GM18498 (cell line): ENCODE results near the gene TIMD4.
A peak's percentile ranks its signal among the peaks of the same experiment; 100 is the strongest.
"Not testable (repeated sequence)": the region's sequence is repeated elsewhere in the genome, so short reads cannot be mapped to it uniquely, and the experiment has no call there.

Experiments
- ATAC-seq: cut with Tn5 transposase; IDR thresholded peaks from one replicate; pipeline ENCODE4 v1.9.1; 2021; ENCODE audit warnings: mild to moderate bottlenecking, moderate library complexity; ENCODE audit not compliant: unreplicated experiment

TIMD4 gene

DNA sequence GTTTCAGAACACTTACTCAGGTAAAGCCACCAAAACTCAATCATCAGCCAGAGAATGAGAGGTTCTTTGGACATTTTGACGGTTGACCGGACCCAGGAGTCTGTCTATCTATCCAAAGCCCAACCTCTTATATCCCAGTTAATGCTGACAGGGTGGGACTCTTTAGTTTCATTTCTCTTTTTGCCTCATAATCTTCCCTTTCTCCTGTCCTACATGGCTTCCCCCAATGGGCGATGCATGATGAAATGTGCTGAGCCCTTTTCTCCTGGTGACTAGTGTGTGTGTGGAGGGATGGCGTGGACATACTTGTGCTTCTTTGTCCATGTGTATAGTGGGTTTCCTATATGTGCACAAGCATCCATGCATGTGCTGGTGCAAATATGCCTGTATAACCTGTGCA is at the start of gene TIMD4:
TSS of gene TIMD4 (minus strand) at position 102 of the 400 bp plus-strand sequence. CDS start at position 74, 28 bp downstream.
- no peak for ATAC-seq

- ATAC-seq: no peak
These were observed 43.2 kb upstream of the TIMD4 start for GRCh38 chr5:157006262-157006661.

DNA sequence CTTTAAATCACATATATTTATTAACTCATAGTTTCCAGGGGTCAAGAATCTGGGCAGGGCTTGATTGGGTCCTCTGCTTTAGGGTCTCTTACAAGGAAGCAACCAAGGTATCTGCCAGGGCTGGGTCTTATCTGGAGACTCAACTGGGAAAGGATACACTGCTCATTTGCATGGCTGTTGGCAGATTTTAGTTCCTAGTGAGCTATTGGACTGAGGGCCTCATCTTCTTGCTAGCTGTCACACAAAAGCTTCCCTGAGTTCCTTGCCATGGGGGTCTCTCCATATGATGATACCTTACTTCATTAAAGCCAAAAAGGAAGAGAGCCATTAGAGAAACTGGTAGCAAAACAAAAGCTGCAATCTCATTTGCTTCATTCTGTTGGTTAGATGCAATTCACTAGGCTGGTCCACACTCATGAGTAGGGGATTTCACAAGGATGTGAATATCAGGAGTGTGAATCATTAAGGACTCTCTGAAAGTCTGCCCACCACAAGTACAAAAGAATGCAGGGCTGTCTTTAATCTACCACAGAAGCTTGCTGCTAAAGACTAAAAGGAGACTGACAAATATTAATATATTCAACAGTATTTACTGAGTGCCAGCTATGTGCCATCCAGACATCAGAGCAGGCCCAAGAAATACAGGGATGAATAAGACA is 42.0 kb upstream of the TIMD4 start:
- no peak for ATAC-seq

DNA sequence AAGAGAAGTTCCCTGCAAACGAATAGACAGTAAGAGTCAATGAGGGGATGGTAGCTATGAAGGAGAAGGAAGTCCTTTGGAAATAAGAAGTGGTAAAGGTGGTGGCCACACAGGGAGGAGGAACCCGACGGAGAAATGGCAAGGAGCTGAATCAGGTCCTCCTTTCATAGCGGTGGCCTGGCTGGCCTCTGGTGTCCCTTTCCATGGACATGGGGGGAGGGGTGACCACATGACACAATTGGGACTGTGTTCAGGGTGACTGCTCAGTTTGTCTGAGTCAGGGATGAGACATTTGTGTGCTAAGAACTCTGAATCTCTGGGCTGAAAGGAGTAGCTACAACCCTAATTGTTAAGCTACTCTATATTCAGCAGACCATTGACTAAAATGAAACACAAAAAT is 28.7 kb upstream of the TIMD4 start:
- no peak for ATAC-seq

GRCh38 chr5:156984064-156984463 is 21.0 kb upstream of the TIMD4 start:
- no peak for ATAC-seq

GRCh38 chr5:156981481-156981880 is 18.5 kb upstream of the TIMD4 start:
- no peak for ATAC-seq

DNA sequence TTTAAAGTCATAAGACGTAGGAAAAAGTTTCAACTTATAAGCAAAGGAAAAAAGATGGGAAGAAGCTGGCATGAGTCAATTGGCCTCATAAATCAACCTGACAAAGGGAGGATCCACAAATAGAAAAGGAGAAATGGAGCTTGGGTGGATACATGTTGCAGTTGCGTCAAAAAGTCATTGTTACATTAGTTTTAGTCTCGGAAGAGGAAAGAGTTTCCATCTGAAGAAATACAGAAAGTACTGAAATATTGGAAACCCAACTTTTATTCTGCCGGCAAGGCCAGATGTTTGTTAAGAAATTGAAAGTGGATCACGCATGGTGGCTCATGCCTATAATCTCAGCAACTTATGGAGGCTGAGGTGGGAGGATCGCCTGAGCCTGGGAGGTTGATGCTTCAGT is 11.3 kb upstream of the TIMD4 start:
- no peak for ATAC-seq

DNA sequence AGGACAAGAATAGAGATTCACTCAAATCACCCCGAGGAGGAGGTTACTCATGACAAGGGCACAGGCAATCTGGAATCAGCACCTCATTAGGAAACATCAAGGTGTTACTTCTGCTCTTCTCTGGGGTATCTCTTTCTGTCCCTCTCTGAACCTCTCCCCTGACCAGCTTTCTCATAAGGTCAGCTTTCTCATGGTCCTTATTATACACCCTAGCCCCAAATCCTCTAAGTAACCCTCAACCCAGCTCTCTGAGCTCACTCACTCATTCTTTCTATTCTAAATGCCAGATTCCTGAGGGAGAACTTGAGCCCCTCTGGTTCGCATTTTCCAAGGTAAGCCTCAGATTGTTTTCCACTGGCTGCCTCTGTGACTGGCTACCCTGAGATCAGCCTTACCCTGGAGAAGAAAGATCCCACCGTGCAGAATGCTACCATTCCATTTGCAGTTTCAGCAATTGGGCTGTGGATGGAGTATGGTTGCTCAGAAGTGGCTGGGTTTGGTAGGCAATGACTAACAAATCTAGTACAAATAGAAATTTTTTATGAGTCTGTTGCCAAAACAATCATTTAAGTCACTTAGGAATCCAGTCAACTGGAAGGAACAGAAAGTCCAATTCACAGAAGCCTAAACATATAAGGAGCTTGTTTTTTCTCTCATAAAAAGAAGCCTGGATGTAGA is 9.0 kb upstream of the TIMD4 start:
- ATAC-seq: no peak

GRCh38 chr5:156971415-156971814 is 8.4 kb upstream of the TIMD4 start:
- ATAC-seq: no peak

DNA sequence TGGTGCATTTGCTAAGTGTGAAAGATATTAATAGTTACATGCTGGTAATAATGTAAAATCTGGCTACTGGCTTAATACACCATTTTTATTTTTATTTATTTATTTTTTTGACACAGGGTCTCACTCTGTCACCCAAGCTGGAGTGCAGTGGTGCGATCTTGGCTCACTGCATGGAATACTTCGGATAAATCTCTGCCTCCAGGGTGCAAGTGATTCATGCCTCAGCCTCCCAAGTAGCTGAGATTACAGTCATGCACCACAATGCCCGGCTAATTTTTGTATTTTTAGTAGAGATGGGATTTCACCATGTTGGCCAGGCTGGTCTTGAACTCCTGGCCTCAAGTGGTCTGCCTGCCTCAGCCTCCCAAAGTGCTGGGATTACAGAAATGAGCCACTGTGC is 4.4 kb upstream of the TIMD4 start:
- not testable (repeated sequence) for ATAC-seq

DNA sequence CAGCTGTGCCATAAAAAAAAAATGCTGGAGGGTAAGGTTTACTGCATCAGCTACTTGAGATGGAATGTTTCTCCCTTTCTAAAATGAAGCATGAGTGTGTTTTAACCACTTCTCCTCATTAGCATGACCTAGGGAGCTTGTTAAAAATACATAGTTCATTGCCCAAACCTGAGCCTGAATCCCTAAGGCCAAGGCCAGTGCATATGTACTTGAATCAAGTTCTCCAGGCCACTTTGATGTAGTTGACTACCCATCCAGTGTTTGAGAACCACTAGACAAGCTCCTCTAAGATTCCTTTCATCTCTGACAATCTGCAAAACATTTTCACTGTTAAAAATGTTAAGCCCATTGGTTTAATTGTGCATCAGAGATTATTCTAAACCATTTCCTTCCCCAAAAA is 6.7 kb downstream of the TIMD4 start:
- no peak for ATAC-seq

DNA sequence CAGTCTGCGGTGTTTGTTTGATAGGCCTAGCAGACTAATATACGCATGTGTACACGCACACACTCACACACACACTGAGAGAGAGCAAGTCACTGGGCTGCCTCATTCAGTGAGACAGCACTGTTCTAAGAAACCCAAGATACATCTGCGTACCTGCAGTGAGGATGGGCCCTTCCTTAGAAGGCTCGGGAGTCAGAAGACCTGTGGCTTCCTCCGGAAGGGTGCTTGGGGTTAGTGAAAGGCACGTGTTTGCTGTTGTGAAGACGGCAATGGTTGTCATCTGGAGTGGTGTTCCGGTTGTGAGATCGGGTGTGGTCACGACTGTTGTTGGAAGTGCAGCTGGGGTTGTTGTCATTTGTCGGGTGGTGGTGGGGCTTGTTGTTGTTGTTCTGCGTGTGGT is 11.7 kb downstream of the TIMD4 start:
- no peak for ATAC-seq

- no peak for ATAC-seq
These were observed 12.3 kb downstream of the TIMD4 start for GRCh38 chr5:156950716-156951115.

DNA sequence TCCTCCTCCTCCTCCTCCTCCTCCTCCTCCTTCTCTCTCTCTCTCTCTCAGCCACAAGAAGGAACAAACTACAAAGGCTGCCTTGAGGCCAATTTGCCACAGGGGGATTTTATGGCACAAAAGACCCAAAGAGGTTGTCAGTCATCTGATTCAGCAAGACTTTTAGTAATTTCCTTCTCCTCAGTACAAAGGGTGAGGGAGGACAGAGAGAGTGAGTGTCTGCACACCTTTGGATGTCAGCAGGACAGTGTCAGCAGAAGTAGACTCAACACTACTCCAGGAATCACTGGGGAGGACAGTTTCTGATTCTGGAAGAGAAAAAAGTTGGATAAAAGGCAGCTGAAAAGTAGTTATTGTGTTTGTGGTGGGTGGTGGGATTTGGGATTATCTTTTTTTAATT is 13.6 kb downstream of the TIMD4 start:
- ATAC-seq: no peak

DNA sequence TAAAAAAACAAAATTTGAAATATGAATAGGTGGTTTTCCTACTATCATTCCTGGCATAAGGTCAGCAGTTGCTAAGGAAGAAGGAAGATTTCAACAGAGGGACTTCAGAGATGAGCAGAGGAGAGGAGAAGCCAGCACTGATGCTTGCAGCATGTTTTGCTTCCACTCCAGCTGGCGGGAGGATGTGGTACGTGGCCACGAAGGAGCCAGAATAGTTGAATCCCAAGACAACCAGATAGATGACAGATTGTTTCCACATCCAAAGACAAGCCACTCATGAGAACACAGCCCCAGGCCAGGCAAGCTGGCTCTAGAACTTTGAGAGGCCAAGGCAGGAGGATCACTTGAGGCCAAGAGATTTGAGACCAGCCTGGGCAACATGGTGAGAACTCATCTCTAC is 15.1 kb downstream of the TIMD4 start:
- no peak for ATAC-seq

DNA sequence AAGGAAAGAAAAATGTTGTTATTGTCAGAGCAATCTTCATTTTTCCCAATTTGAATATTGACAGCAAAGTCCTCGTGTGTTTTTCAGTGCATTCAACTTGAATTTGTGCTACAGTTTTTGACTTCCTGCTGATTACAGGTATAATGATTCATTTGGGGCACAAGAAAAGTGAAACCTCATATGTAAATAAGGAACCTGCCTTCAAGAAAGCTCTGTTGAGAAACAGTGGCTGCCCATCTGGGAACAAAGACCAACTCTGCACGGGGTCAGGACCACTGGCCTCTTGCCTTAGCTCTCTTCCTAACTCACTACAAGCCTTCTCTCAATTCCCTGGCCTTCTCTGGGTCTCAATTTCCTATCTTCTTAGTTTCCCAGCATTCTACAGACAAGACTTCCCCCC is 21.0 kb downstream of the TIMD4 start:
- ATAC-seq: peak; percentile 96

GRCh38 chr5:156940462-156940861 is 22.6 kb downstream of the TIMD4 start:
- ATAC-seq: not testable (repeated sequence)

DNA sequence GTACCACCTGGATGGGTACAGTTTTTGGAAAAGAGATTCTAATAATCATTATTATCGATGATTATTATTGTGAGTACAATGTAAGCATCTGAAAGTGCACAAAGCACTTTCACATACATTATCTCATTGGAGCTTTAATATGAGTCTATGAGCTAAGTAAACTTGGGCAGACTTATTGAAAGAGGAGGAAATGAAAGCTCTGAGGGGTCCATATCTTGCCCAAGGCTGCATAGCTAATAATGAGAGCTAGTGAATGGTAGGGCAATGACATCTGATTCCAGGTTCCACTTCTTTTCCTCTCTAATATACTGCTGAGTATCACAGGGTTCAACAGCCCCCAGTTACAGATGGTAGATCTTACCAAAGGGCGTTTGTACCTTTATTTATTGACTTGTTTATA is 26.1 kb downstream of the TIMD4 start:
- no peak for ATAC-seq

GRCh38 chr5:156934450-156935211 is 28.4 kb downstream of the TIMD4 start:
- ATAC-seq: peak; percentile 38

GRCh38 chr5:156929366-156929948 is 33.6 kb downstream of the TIMD4 start:
- no peak for ATAC-seq

GRCh38 chr5:156927545-156927944 is 35.5 kb downstream of the TIMD4 start:
- ATAC-seq: no peak

GRCh38 chr5:156925767-156926166 is 37.3 kb downstream of the TIMD4 start:
- ATAC-seq: not testable (repeated sequence)
